NCI-H524 treated with DMSO at 0.1 percent for 48 hours (cell line): ENCODE data around the gene RNF220.

Source experiments
- DNase-seq: peaks from one replicate; lab custom pipeline; 2025; lab: John Stamatoyannopoulos, UW

Gene RNF220

DNA sequence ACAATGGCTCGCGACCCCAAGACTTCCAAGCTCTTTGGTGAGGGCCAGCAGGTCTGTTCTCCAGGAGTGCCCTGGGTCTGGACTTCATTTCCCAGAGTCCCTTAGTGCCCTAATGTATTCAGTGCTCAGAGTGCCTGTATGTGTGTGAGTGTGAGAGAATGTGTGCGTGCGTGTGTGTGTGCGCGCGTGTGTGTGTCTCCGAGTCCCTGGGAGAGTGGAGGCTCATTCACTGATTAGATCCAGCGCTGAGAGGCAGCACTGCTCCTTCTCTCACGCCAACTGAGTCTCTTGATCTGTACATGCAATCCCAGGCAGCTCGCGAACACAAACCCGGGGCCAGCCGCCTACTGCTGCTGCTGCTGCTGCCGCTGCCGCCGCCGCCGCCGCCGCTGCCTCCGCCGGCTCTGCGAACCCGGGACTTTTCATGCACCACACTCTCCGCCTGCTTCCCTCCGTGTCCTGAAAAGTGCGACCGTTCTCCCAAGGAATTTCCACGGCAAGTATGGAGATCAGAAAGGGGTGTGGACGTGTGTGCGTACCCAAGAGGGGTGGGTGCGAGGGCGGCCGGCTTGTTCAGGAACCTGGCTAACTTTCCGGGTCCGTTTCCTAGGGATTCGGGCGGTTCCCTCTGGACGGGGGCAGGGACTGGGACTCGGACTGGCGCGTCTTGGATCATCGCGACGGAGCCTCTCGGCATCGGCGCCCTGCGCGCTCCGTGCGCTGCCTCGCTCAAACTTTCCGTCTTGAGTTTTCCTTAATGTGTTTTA is at the start of gene RNF220:
RNF220 (plus strand) TSS at position 225 of the 767 bp plus-strand sequence.
- no peak for DNase-seq

DNA sequence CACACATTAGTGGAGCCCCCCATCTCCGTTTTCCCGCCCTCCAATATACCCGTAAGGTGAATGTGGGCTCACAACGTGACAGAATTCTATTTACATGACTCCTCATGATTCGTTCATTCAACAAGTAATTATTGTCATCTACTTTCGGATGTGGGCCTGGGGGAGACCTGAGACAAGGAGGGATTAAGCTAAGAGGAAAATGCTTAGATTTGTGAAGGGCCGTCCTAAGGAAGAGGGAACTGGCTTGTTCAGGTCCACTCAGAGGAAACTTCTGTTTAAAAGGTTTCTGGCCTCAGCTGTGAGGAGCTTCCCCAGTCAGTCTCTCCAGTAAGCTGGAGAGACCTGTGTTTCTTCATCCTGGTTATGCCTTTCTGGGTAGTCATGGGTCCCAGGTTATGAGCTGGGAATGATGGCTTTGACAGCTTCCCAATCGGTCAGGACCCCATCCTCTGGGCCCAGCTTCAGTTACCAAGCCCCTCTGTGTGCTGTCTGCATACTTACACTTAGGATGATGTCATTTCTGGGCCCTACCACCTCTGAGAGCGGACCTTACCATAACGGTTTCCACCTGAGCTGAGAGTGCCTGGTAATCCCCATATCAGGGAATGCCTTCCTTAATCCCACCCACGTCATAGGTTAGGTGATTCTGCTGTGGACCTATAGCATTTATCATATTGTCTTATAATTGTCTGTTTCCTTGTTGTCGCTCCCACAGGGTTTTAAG is 49.3 kb upstream of the RNF220 start:
- DNase-seq: no peak

DNA sequence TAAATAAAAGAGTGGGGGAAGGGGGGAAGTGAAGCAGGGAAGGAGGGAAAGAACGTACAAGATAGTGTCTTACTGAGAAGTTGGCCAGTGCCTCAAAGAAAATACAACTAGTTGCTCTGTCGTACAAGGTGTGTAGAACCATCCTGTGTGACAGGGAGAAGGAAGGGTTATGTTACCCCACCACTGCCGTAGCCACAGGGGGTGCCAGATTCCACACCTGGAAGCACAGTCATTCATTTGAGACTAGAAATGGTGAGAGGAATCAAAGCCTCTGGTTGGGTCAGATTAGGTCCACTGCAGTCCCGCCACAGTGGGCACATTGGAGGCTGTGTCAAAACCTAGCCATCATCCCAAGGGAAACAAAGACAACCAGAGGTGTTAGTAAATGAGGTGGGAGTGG is 47.3 kb upstream of the RNF220 start:
- no peak for DNase-seq

DNA sequence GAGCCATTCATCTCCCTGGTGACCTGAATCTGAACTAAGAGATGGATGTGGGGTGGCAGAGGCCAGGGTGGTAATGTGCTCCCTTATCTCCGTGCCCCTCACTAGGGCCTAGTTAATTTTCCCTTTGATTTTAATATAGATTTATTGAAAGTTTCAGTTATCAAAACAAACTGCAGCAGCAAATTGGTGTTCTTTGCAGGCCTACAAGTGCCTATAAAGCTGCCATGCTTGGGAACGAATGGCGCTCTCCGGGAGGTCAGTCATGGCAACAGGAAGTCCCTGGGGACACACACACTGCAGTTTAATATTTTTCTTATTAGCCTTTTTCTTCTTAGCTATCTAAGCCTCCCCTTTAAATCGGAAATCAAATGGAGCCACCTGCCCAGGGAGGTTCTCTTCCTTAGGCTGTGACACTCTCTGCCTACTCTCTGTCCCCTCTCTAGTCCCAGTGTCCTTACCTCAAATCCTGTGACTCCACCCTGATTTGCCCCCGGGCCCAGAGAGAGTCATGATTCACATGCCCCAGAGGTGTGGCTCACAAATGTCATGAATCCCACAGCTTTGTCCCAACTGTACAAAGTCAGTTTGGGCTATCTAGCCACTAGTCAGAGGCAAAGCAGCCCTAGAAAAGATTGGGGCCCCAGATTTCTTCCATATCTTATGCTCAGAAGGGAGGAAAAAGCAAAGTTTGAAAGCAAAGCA is 45.7 kb upstream of the RNF220 start:
- DNase-seq: no peak

DNA sequence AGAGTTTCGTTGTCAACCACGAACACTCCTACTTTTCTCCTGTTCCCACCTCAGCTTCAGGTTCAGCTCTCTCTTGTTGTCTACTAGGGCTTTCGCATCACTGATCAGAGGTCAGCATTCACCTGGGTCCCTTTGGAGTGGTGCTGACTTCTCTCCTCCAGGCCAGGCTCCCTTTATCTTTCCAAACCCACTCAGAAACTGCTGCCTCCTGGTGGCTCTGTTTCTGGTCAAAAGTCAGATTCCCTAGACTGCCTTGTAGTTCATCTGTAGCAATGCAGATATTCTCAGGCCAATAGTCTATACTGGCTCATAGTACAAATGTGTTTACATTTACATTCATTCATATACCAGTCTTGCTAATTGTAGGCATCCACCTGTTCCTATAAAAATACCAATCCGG is 43.6 kb upstream of the RNF220 start:
- DNase-seq: no peak

DNA sequence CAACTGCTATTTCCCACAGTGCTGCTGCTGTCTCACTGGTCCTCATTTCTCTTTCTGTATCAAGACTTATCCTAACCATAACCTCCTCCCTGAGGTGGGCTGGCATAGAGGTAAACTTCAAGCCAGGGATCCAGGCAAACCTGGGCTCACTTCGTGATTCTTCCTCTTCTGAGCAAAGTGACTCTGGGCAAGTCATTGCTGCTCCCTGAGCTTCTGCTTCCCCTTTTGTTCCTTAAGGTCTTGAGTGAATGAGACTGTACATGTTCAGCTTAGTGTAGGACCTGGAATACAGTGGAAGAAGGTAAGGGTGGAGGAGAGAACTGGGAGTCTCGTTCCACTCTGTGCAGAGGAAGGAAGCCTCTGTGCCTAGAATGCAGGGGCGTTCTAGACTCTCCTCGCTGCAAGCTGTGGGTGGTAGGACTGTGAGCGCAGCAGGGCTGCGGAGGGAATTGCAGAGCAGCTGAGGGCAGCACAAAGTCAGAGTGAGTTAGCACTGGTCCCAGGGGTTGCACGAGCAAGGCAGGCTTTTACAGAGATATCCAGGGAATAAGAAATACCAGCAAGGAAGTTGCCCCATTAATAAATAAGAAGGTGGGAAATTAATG is 38.6 kb upstream of the RNF220 start:
- DNase-seq: no peak

DNA sequence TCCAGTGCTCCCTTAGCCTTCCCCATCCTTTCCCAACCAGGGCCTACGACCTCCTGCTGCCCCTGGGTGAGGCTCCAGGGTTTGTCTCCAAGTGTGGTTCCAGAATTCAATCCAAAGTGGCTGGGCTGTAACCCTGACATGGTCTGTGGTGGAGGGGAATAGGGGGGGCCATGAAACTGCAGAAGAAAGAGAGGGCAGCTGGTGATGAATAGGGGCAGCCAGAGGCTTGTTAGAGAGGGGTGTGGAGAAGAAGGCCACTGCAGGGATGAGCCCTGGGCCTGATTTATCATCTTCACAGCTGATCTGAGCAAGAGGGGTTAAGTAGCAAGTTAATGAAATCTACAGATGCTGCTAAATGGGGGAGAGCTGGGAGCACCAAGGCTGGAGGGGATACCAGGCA is 37.1 kb upstream of the RNF220 start:
- DNase-seq: no peak

DNA sequence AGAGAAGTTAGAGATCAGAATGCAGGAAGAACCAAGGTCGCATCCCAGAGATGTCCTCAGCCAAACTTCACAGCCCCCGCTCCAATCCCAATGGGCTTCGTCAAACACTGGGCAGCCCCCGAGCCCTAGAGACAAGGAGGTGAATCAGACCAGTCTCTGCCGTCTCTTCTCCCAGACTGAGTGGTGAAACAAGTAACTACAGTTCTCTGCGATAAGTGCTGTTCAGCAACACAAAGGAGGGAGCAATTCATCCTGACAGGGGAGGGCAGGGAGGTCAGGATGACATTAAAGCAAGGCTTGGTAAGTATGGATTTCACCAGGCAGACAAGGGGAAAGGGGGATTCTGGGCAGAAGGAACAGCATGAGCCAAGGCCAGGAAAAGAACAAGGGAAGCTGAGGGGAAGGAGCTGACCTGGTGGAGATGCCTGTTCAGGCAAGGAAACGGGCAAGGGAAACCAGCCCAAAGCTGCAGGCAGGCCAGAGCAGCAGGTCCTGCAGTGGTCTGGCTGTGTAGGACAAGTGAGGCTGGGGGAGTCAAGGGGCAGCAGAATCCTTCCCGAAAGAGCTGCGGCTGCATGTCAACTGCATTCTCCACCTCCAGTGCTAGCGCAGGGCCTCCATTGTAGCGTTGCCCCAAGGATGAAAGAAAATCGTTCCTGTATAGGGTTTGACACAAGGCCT is 36.4 kb upstream of the RNF220 start:
- DNase-seq: no peak

DNA sequence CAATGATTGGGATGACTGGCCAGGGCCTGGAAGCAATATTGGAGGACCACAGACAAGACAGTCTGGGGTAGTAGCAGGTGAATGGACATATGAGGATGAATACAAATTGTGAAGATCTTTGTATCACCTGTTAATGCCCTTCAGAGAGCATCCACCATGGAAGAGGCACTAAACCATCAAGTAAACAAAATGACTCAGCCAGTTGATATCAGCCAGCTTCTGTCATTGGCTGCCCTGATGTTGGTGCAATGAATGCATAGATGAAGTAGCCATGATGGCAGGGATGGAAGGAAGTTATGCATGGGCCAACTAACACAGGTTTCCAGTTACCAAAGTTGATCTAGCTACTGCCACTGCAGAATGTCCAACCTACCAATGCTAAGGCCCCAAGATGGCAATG is 33.8 kb upstream of the RNF220 start:
- no peak for DNase-seq

DNA sequence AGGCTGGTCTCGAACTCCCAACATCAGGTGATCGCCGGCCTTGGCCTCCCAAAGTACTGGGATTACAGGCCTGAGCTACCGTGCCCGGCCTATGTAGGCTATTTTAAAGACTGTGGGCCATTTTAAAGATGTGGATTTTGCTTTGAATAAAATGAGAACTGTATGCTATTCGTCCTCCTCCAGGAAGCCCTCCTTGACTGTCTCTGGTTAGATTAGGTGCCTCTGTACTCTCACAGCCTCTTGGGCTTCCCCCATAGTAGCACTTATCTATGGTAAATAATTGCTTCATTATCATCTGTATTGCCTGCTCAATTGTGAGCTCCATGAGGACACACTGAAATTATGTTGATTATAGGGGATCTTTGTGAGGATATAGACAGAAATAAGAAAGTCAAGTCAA is 29.5 kb upstream of the RNF220 start:
- DNase-seq: no peak

DNA sequence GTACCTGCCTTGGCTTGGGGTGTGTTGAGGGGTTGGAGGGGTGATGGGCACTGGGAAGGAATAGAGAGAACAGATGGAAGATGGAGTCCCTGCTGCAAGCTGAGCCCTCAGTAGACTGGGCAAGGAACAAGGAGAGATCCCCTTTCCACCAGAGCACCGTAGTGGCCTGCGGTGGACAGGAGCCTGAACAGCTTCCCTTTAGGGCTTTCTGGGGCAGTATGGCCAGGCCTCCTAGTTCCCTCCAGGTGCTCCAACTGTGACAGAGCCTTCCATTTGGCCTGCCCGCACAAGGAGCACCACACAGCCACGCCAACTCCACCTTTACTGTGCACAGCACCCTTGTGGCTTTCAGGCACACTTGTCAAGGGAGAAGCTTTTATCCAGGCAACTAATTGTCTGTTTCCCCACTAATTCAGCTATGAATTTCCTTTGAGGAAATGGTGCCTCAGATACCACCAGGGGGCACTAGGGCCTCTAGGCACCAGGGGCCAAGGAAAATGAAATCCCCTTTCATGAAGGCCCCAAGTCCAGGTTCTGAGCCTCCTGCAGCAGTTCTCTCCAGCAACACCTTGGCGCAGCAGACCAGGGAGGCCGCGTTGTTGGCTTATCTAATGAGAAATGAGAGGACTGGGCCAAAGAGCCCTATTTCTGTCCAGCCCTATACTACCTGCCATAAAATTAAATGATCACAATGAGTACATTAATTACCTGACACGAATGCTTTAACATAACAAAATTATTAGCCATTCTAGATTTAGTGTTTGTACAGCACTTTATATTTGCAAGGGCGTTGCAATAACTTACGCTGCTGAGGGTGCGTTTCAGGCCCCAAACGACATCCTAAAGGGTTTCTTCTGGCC is 26.9 kb upstream of the RNF220 start:
- no peak for DNase-seq

DNA sequence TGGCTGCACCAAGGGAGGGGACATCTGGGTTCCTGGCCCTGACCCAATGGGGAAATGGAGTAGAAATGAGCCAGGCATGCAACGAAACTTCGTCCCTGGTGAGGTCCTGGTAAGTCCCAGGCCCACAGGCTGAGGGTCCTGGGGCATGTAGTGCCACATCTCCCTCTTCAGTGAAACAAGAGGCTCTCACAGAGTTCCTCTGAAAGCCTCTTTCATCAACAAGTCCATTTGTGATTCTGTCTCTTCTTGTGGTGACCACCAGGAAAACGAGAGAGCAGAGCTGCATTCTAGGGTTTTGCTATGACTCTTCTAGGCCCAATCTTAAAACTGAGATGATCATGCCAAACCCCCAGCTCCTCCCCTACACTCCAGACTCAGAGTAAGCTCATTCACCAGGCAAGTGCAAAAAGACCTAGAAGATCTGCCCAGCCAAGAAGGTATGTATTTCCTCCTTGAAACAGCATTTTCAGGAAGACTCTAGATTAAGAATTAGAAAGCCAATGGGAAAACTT is 24.3 kb upstream of the RNF220 start:
- DNase-seq: no peak

DNA sequence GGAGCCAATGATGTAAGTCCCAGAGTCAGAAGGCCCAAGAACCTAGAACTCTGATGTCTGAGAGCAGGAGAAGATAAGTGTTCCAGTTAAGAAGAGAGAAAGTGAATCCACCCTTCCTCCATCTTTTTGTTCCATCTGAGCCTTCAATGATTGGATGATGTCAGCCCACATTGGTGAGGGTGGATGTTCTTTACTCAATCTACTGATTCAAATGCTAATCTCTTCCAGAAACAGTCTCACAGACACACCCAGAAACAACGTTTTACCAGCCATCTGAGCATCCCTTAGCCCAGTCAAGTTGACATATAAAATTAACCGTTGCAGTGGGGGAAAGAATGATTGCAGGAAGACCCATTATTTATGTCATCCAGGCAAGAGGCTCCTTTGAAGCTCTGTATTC is 16.5 kb upstream of the RNF220 start:
- DNase-seq: no peak

DNA sequence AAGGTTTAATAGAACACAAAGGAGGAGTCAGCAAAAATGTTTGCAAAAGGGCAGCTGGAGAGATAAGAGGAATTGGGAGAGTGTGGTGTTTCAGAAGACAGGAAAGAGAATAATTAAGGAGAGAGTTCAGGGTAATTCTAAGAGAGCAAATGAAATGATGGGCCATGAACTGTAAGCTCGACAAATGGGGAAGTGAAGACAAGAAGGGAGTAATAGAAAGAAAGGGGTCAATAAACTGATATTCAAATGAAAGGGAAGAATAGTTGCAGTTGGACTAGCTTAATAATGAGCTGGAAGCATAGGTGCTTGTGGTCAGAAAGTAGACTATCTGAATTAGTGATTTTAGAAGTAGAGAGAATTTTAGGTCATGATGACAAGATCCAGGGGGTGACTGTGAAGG is 15.6 kb upstream of the RNF220 start:
- DNase-seq: no peak

DNA sequence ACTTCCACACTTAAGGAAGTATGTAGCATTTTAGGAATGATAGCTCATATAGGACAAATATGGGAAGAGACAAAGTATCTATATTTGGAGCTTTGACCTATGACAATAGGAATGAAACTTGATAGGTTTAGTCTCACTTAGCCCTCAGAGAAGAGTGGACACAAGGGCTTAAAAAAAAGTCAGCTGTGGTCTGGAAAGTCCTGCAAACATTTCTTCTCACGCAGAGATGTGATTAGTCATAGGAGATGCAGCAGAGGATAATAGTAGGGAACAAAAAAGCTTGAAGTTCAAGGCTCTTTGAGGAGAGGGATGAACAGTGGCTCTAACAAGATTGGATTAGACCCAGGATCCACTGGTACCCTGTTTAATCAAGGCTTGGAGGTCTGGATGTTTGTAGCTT is 14.8 kb upstream of the RNF220 start:
- no peak for DNase-seq

DNA sequence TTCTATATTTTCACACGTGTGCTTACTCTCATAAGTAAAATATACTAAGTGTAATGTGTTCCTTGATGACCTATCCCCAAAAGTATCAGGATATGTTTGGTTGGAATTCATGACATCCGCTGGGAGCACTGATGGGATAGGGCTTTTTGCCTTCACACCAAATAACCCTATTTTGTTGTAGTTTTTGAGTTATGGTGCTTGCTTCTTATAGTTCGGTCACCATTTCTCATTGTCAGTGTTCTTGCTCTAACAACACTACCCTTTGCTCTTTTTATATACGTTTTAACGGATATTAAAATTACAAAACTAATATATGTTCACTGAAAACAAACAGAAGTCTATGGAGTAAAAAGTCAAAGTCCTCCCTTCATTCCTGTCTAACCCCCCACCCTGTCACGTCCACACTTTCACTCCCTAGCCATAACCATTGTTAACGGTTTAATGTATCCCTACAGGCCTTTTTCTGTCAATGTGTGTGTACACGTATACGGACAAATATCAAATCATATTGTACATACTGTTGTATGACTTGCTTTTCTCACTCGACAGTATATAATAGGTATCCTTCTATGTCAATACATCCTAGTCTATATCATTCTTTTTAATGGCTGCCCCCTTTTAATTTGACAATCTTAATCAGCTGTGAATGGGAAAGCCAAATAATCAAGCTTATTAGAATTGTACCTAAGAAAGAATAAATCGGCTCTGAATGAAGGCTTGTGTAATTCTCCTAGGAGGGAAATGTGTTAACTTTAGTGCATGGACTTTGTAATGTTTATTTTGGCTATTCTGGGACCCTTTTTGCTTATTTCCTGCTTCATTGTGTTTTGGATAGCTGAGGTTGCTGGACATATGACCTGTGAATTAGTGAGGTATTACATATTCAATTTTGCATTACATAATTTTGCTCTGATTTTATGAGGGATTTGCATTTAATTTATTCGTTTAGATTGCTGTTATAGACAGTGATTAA is 3.5 kb upstream of the RNF220 start:
- DNase-seq: no peak

DNA sequence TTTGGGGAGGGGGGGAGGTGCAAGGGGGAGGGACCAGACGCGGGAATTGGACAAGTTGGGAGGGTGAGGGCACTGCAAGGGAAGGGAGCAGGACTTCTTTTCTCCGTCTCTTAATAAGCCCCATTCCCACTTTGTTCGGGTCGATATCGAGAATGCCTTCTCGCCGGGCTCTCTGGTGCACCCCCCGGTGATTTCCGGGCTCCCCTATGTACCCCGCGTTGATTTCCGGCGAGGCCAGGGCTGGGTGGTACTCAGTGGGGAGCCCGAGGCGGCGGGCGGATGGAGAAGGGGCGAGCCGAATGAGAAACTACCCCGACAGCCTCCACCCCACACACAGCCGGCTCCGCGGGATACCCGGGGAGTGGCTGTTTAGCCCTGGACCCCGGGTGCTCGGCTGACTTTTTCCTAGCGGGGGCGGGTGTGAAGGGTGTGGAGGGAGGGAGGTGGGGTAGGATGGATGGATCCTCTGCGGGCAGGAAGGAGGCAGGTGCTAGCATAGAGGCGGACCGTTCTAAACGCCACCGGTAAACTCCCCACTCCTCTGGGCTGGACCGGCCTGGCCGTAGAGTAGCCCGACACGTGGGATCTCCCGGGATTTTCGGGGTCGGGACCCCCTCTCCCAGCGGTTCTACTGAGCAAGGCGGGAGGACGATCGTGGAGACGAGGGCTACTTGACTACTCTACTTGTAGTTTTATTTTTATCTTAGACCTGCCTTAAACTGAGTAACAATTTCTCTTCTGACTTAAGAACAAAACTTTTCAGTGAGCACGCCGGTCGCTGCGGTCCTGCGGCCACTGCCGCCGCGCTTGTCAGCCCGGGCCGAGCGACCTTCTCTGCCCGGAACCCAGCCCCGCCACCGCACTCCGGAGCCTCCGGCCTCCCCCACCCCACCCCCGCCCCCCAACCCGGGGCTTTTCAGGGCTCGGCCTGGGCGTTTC is 1.0 kb downstream of the RNF220 start:
- DNase-seq: no peak

DNA sequence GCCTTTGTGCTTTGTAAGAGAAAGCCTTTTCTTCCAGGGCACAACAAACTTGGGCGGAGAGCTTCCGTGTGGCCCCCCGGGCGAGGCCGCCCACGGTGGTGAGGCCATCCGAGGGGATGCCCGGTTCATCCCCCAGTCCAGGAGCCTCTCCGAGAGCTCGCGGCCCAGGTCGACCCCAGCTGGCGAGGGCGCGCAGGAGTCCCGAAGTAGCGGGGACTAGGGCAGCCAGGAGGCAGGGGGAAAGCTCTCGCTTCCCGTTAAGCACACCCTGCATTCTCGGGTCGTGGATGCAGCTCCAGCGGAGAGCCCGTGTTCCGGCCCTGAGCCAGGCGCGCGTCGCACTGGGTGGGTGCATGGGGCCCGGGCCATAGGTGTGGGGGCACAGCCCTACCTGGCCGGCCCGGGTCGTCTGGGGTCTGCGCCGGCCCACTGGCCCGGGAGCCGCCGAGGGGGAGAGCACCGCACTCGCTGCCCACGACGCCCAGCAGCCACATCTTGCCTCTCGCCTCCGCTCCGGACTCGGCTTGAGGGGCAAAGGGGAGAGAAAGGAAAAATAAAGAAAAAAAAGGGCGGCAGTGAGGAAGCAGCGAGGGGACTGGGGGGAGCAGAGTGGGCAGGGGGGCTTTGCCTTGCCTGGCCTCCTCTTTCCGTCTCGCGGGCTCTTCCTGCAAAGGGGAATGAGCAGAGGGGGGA is 1.8 kb downstream of the RNF220 start:
- no peak for DNase-seq
